Psoas muscle (tissue), 8 donors: ENCODE data around the gene ALB. TPM values are rescaled to one million over a fixed set of nuclear protein-coding genes. Genes with fewer than 3 reads are reported as not detected.

Source experiments
- ATAC-seq, 4 donors: fragments of 200-7000 bp; cut with Tn5 transposase; one replicate each; pipeline ENCODE4 v1.9.1; 2020; ENCODE audit warnings: moderate library complexity in 3 of 4, mild to moderate bottlenecking in 2 of 4
- DNase-seq, 2 donors: peaks; one replicate each; pipeline ENCODE4 v3.0.0-alpha.2; 2020
- H3K27ac ChIP-seq: fragments of 200-600 bp; one replicate; pipeline ENCODE4 v1.8.0; 2022
- H3K27me3 ChIP-seq, 3 donors: fragments of 200-600 bp in 1 of 3; one replicate each; pipeline versions ENCODE4 v1.6.1 to v1.8.0; 2013 to 2022; ENCODE audit warnings: low read length in 2 of 3, mild to moderate bottlenecking in 2 of 3, moderate library complexity in 1 of 3; ENCODE audit not compliant: insufficient read depth in 3 of 3
- H3K36me3 ChIP-seq, 2 donors: fragments of 200-600 bp in 1 of 2; one replicate each; pipeline versions ENCODE4 v1.6.1 to v1.8.0; 2013 to 2022; ENCODE audit warnings: low read depth in 1 of 2, mild to moderate bottlenecking in 1 of 2, moderate library complexity in 1 of 2; ENCODE audit not compliant: insufficient read depth in 1 of 2
- H3K4me1 ChIP-seq: fragments of 200-600 bp; one replicate; pipeline ENCODE4 v1.8.0; 2022
- H3K4me3 ChIP-seq: fragments of 200-600 bp; one replicate; pipeline ENCODE4 v1.8.0; 2022; ENCODE audit warnings: mild to moderate bottlenecking
- H3K9me3 ChIP-seq: fragments of 200-600 bp; one replicate; pipeline ENCODE4 v1.8.0; 2022
- CTCF ChIP-seq: fragments of 200-600 bp; IDR thresholded peaks from one replicate; pipeline ENCODE4 v1.8.0; 2022; ENCODE audit warnings: antibody characterized with exemption
- WGBS, 3 donors: extraction: QIAGEN DNeasy Blood & Tissue Kit; methylation state at CpG; one replicate each; pipeline versions ENCODE4 v1.1.6 to v1.1.7; 2013; 5-methylcytosine and 5-hydroxymethylcytosine counted together
- intact Hi-C, 2 donors: fragments of 100-400 bp; cut with DNase I; formaldehyde crosslinking; loops; one replicate each; pipeline versions ENCODE4 v1.11.0 to v1.14.2; 2022
- polyA plus RNA-seq, 3 donors: library from polyadenylated mRNA; stranded (reverse); fragments of 200-250 nt; gene quantifications; one replicate each; pipeline ENCODE4 v1.2.3, GENCODE V29; 2013
- total RNA-seq, 4 donors: library from RNA; stranded (reverse); fragmentation: NEBNext Ultra II Directional in 2 of 4; extraction: Animal tissue kit (Norgen Biotek cat#: 25700) in 2 of 4; gene quantifications; one replicate each; pipeline versions ENCODE4 v1.2.1 to v1.2.4, GENCODE V29; 2021 to 2023
- donor health status: healthy with polysubstance abuse.
- donor health status: DM: no; HTN: no; CAD: no; lungs with moderate emphysema.
- donor health status: Bipolar disorder and iron deficiency.
- donor health status: healthy.
- donor health status: DM: yes; HTN: yes; CAD: no.
- donor health status: DM: no; HTN: no; CAD: no.
- donor health status: DM: no; HTN: no; CAD: no.
- donor health status: DM: yes; HTN: yes; CAD: no.

Gene ALB
- total and polyA plus RNA-seq, 7 donors: 5.4 to 5.9 TPM; not detected in 5

GRCh38 chr4:73450398-73451004 is 46.4 kb downstream of the ALB start:
- no peak overlapping the region for H3K27ac ChIP-seq
- 45 to 52% (median 49%) methylated on average over 9 of the region's 9 CpGs for WGBS, 3 donors
- H3K36me3 ChIP-seq: no peaks in the 10 kb centered on the region
- no peaks in the 10 kb centered on the region for H3K4me1 ChIP-seq
- ATAC-seq (no peak), DNase-seq (peak; percentile 21 to 52)
- no peaks in the 10 kb centered on the region for H3K9me3 ChIP-seq
- intact Hi-C loops: no loop called here
- TF ChIP-seq CTCF: no peak
- no peak overlapping the region for H3K4me3 ChIP-seq
- H3K27me3 ChIP-seq: peaks cover 0 to 2% (median 0%) of the 10 kb centered on the region in 3 donors

GRCh38 chr4:73451404-73451803 is 47.3 kb downstream of the ALB start:
- 25 to 30% (median 26%) methylated on average over 3 of the region's 3 CpGs for WGBS, 3 donors
- no peak overlapping the region for H3K4me3 ChIP-seq
- H3K27me3 ChIP-seq: peaks cover 0 to 2% (median 0%) of the 10 kb centered on the region in 3 donors
- intact Hi-C loops: no loop called here
- H3K27ac ChIP-seq: no peak overlapping the region
- no peaks in the 10 kb centered on the region for H3K36me3 ChIP-seq
- no peak for ATAC-seq
- no peaks in the 10 kb centered on the region for H3K4me1 ChIP-seq
- TF ChIP-seq CTCF: no peak
- no peaks in the 10 kb centered on the region for H3K9me3 ChIP-seq
- DNase-seq: no peak

- DNase-seq (no peak), ATAC-seq (no peak)
- TF ChIP-seq CTCF: no peak
- Histone ChIP-seq H3K27ac (no peak overlapping the region), H3K27me3 (peaks cover 0 to 2% (median 0%) of the 10 kb centered on the region in 3 donors), H3K36me3 (no peaks in the 10 kb centered on the region), H3K4me1 (no peaks in the 10 kb centered on the region), H3K9me3 (no peaks in the 10 kb centered on the region), H3K4me3 (no peak overlapping the region)
- intact Hi-C loops: no loop called here
- 66 to 83% (median 74%) methylated on average over 4 of the region's 4 CpGs for WGBS, 3 donors
These were observed 48.1 kb downstream of the ALB start for GRCh38 chr4:73451981-73452747.

- DNase-seq (no peak), ATAC-seq (no peak)
- intact Hi-C loops: no loop called here
- Histone ChIP-seq H3K27ac (no peak overlapping the region), H3K4me3 (no peak overlapping the region), H3K36me3 (no peaks in the 10 kb centered on the region), H3K27me3 (peaks cover 0 to 2% (median 0%) of the 10 kb centered on the region in 3 donors), H3K4me1 (no peaks in the 10 kb centered on the region), H3K9me3 (no peaks in the 10 kb centered on the region)
- 71 to 78% (median 71%) methylated on average over 2 of the region's 2 CpGs for WGBS, 3 donors
- TF ChIP-seq CTCF: no peak
These were observed 49.0 kb downstream of the ALB start for GRCh38 chr4:73452953-73453700.
